SU-DHL-6 (cell line): ENCODE measurements around the gene DEGS1.

Experiments
- CTCF ChIP-seq: fragments of 200-600 bp; sonication (generic); IDR thresholded peaks from one replicate; pipeline ENCODE4 v1.5.1; 2017; ENCODE audit warnings: antibody characterized with exemption, mild to moderate bottlenecking, low read length, moderate library complexity; ENCODE audit not compliant: insufficient read depth, poor library complexity, severe bottlenecking
- EZH2phosphoT487 ChIP-seq: fragments of 200-600 bp; sonication (generic), shearing (Covaris generic); conservative IDR thresholded peaks from 2 replicates; pipeline ENCODE4 v1.6.1; 2018; ENCODE audit warnings: mild to moderate bottlenecking, antibody characterized with exemption, low read length, moderate library complexity, mixed read lengths

- TF ChIP-seq CTCF (no peak), EZH2phosphoT487 (no peak)
These were observed 28.3 kb downstream of the DEGS1 start for GRCh38 chr1:224211206-224211962.
